GM12875 (cell line): ENCODE data around the gene ZNF280C.
A peak's percentile ranks its signal among the peaks of the same experiment; 100 is the strongest.

Source experiments
- H3K4me3 ChIP-seq: one replicate; pipeline ENCODE4 v1.5.1; 2011; ENCODE audit warnings: low read depth, low read length, control low read depth
- TF ChIP-seq, protein P1 (sequence below): IDR thresholded peaks from 2 replicates; pipeline ENCODE4 v1.5.1; 2011; ENCODE audit warnings: low read depth, mild to moderate bottlenecking, control low read depth, inconsistent platforms, low read length, moderate library complexity, borderline replicate concordance; ENCODE audit not compliant: insufficient read depth

ZNF280C gene

GRCh38 chrX:130268449-130269170 is at the start of gene ZNF280C:
ZNF280C (minus strand) TSS chrX:130268899; CDS start chrX:130260449, 8,450 bp downstream.
- H3K4me3 ChIP-seq: peak within 1 kb of the TSS; percentile 73
- TF ChIP-seq, protein P1, sequence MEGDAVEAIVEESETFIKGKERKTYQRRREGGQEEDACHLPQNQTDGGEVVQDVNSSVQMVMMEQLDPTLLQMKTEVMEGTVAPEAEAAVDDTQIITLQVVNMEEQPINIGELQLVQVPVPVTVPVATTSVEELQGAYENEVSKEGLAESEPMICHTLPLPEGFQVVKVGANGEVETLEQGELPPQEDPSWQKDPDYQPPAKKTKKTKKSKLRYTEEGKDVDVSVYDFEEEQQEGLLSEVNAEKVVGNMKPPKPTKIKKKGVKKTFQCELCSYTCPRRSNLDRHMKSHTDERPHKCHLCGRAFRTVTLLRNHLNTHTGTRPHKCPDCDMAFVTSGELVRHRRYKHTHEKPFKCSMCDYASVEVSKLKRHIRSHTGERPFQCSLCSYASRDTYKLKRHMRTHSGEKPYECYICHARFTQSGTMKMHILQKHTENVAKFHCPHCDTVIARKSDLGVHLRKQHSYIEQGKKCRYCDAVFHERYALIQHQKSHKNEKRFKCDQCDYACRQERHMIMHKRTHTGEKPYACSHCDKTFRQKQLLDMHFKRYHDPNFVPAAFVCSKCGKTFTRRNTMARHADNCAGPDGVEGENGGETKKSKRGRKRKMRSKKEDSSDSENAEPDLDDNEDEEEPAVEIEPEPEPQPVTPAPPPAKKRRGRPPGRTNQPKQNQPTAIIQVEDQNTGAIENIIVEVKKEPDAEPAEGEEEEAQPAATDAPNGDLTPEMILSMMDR: peak; percentile 38; the same call in 1 of the 2 replicates

GRCh38 chrX:130304587-130305368 is 36.1 kb upstream of the ZNF280C start:
- no peak overlapping the region for H3K4me3 ChIP-seq
- TF ChIP-seq, protein P1: no peak

GRCh38 chrX:130301977-130302376 is 33.3 kb upstream of the ZNF280C start:
- TF ChIP-seq, protein P1: no peak
- no peak overlapping the region for H3K4me3 ChIP-seq

DNA sequence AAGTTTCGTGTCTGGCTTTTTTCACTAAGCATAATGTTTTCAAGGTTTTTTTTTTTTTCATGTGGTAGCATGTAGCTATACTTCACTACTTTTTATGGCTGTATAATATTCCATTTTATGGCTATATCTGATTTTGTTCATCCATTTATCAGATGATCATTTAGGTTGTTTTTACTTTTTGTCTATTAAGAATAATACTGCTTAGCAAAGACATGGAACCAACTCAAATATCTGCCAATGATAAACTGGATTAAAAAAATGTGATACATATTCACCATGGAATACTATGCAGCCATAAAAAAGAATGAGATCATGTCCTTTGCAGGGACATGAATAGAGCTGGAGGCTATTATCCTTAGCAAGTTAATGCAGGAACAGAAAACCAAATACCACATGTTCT is 32.7 kb upstream of the ZNF280C start:
- H3K4me3 ChIP-seq: no peak overlapping the region
- TF ChIP-seq, protein P1: no peak

DNA sequence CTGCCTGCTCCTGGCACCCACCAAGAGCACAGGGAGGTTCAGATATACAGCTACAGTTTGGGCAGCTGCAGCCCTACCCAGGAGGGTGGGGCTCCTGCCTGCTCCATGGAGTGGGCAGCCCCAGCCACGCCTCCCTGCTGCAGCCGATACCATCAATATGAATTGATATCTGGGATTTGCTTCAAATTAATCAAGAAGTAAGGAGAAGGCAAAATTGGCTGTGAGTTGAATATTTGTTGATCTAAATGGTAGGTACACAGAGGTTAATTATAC is 31.2 kb upstream of the ZNF280C start:
- no peak overlapping the region for H3K4me3 ChIP-seq
- TF ChIP-seq, protein P1: no peak

- TF ChIP-seq, protein P1: no peak
Measured at GRCh38 chrX:130299279-130300009, 30.7 kb upstream of the ZNF280C start.

GRCh38 chrX:130296743-130297142 is 28.0 kb upstream of the ZNF280C start:
- H3K4me3 ChIP-seq: no peak overlapping the region
- TF ChIP-seq, protein P1: no peak

More at GRCh38 chrX:130299279-130300009, 30.7 kb upstream of the ZNF280C start:
- no peak overlapping the region for H3K4me3 ChIP-seq
